ENCODE data around the gene TRAF1.

GRCh38 chr9:120936011-120936763, 9.6 kb upstream of the TRAF1 start:
- no peak for TF ChIP-seq POLR2A (IDR thresholded peaks at IDR 0.05)
- peak; percentile 87 to 89 (median 88) for TF ChIP-seq CTCF (IDR thresholded peaks at IDR 0.05)
- TF ChIP-seq POLR2AphosphoS5 (IDR thresholded peaks at IDR 0.05): peak; percentile 79 to 92 (median 88)

Measured in breast epithelium (tissue), 3 donors.